GM12865 (cell line): ENCODE measurements around the gene TMEM125.

Experiments used
- DNase-seq: peaks from one replicate; pipeline ENCODE4 v3.0.0; 2010; ENCODE audit warnings: low read depth
- H3K4me3 ChIP-seq: 2 replicates; pipeline ENCODE4 v1.5.1; 2011; ENCODE audit warnings: mild to moderate bottlenecking, low read depth, low read length, control low read depth
- CTCF ChIP-seq: IDR thresholded peaks from 2 replicates; pipeline ENCODE4 v1.5.1; 2011; ENCODE audit warnings: low read length, control low read depth, low read depth, inconsistent platforms; ENCODE audit not compliant: insufficient read depth; ENCODE audit errors: missing control alignments

TMEM125 gene

GRCh38 chr1:43267291-43267805, 2.4 kb upstream of the TMEM125 start:
- no peak overlapping the region for H3K4me3 ChIP-seq
- no peak for TF ChIP-seq CTCF
- no peak for DNase-seq

GRCh38 chr1:43267818-43268425, 1.9 kb upstream of the TMEM125 start:
- no peak overlapping the region for H3K4me3 ChIP-seq
- no peak for DNase-seq
- no peak for TF ChIP-seq CTCF

DNA sequence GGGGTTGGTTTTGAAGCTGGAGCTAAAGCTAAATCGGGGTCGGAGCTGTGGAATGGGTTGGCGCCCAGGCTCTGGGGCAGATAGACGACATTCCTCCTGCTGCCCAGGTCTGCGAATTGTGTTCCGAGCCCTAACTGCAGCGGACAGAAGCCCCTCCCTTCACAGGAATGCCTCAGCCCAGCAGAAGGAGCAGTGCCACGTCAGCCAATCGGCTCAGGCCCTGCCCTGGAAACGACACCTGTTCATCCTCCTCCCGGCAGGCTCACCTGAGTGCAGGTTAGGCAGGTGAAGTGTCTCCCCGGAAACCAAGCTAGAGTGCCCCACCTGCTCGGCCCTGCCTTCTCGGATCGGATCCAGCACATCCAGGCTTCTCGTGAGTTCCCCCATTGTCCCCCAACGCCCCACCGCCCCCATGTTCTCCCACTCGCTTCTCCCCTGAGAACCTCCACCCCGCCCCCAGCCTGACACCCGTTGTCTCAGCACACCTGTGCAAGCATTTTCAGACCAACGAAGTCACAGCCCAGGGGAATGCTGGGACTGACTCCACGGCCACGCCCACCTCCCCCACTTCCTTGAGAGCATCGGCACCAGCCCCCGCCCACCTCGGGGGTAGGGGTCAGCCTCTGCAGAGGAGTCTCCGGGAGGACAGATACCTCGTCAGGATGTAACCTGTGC, 775 bp downstream of the TMEM125 start:
- no peak overlapping the region for H3K4me3 ChIP-seq
- TF ChIP-seq CTCF, result no peak
- DNase-seq, result no peak

GRCh38 chr1:43271186-43272118, 1.7 kb downstream of the TMEM125 start:
- TF ChIP-seq CTCF, result no peak
- H3K4me3 ChIP-seq, result no peak overlapping the region

GRCh38 chr1:43272161-43272560, 2.4 kb downstream of the TMEM125 start:
- no peak overlapping the region for H3K4me3 ChIP-seq
- no peak for TF ChIP-seq CTCF
- DNase-seq, result no peak

More at GRCh38 chr1:43271186-43272118, 1.7 kb downstream of the TMEM125 start:
- no peak for DNase-seq

DNA sequence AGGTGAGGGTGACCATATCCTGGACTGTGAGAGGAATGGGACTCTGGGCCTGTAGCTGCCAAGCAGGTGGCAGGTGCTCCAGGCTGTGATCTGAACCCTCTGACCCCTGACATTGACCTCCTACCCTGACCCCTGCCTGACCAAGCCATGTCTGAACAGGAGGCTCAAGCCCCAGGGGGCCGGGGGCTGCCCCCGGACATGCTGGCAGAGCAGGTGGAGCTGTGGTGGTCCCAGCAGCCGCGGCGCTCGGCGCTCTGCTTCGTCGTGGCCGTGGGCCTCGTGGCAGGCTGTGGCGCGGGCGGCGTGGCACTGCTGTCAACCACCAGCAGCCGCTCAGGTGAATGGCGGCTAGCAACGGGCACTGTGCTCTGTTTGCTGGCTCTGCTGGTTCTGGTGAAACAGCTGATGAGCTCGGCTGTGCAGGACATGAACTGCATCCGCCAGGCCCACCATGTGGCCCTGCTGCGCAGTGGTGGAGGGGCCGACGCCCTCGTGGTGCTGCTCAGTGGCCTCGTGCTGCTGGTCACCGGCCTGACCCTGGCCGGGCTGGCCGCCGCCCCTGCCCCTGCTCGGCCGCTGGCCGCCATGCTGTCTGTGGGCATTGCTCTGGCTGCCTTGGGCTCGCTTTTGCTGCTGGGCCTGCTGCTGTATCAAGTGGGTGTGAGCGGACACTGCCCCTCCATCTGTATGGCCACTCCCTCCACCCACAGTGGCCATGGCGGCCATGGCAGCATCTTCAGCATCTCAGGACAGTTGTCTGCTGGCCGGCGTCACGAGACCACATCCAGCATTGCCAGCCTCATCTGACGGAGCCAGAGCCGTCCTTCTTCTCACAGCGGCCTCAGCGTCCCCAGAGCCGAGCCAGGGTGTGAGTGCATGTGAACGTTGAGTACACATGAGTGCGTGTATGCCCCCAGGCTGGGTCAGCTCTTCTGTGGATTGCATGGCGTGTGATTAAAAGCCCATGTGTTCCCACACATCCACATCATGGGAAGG, 3.1 kb downstream of the TMEM125 start:
- TF ChIP-seq CTCF, result no peak
- no peak overlapping the region for H3K4me3 ChIP-seq
- no peak for DNase-seq
